Loucy (cell line): ENCODE results near the gene FXR2.

Experiments
- CTCF ChIP-seq: fragments of 200-600 bp; sonication (generic); conservative IDR thresholded peaks from 2 replicates; pipeline ENCODE4 v1.5.1; 2014; ENCODE audit warnings: mild to moderate bottlenecking, antibody characterized with exemption, low read length
- EZH2phosphoT487 ChIP-seq: fragments of 200-600 bp; IDR thresholded peaks from 2 replicates; pipeline ENCODE4 v1.6.1; 2018; ENCODE audit warnings: antibody characterized with exemption, mild to moderate bottlenecking, moderate library complexity, borderline replicate concordance

- no peak for TF ChIP-seq EZH2phosphoT487
- no peak for TF ChIP-seq CTCF
Measured at GRCh38 chr17:7593296-7593695, 21.4 kb downstream of the FXR2 start.
